Measurements from ENCODE around the gene SPSB1. TPM values are rescaled to one million over a fixed set of nuclear protein-coding genes. Genes with fewer than 3 reads are reported as not detected.
A peak's percentile ranks its signal among the peaks of the same experiment; 100 is the strongest.

SPSB1 gene
- total and polyA plus RNA-seq, 2 experiments from 2014 or later: 13.5 to 22.7 TPM

DNA sequence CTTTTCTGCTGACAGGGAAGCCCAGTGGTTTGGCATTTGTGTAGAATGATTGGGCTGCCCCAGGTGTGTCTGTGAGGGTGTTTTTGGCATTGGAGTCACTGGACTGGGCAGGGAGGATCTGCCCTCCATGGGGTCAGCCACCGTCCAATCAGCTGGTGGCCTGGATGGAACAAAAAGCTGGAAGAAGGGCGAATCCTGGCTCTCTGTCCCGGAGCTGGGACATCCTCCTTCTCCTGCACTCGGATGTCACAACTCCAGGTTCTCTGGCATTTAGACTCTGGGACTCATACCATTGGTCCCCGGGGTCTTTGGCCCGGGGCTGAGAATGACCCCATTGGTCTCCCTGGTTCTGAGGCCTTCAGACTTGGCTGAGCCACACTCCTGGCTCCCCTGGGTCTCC, 11.2 kb downstream of the SPSB1 start:
- peaks cover 4% of the 10 kb centered on the region for H4K20me1 ChIP-seq (ENCODE audit: insufficient read depth)
- TF ChIP-seq EZH2 (IDR thresholded peaks at IDR 0.05; ENCODE audit: insufficient read depth, poor library complexity, severe bottlenecking): no peak
- TF ChIP-seq EZH2phosphoT487 (IDR thresholded peaks at IDR 0.05; ENCODE audit: insufficient read depth, low read depth): no peak
- DNase-seq: no peak
- in situ Hi-C loops (cut with MboI): no loop called here
- H3K9me3 ChIP-seq (ENCODE audit: low read depth): no peaks in the 10 kb centered on the region
- peaks cover 20% of the 10 kb centered on the region for H3F3A ChIP-seq (ENCODE audit: insufficient read depth)
- H3K9ac ChIP-seq: no peak overlapping the region; the same call in 1 of the 2 replicates
- no peaks in the 10 kb centered on the region for H3K36me3 ChIP-seq (ENCODE audit: low read depth)
- no peak overlapping the region for H2AFZ ChIP-seq
- H3K79me2 ChIP-seq (ENCODE audit: insufficient read depth): peaks cover 96% of the 10 kb centered on the region
- H3K4me2 ChIP-seq (ENCODE audit: unreplicated experiment): peak overlapping the region; percentile 74
- H3K4me1 ChIP-seq (ENCODE audit: insufficient read depth): peaks cover 32% of the 10 kb centered on the region
- no peak overlapping the region for H3K4me3 ChIP-seq
- H3K27me3 ChIP-seq (replicated peaks; ENCODE audit: insufficient read depth): no peaks in the 10 kb centered on the region
- no peaks in the 10 kb centered on the region for H3K9me2 ChIP-seq (ENCODE audit: insufficient read depth)
- WGBS, 2 experiments (ENCODE audit: low coverage in 1 of 2, low lambda C conversion rate in 2 of 2, missing lambda C conversion rate in 2 of 2): 90 to 98% methylated on average over 6 of the region's 6 CpGs
- H3K27ac ChIP-seq: no peak overlapping the region

GRCh38 chr1:9305216-9305615, 12.5 kb downstream of the SPSB1 start:
- no peaks in the 10 kb centered on the region for H3K9me2 ChIP-seq (ENCODE audit: insufficient read depth)
- no peak overlapping the region for H3K4me2 ChIP-seq (ENCODE audit: unreplicated experiment)
- no peaks in the 10 kb centered on the region for H3K36me3 ChIP-seq (ENCODE audit: low read depth)
- peaks cover 20% of the 10 kb centered on the region for H3F3A ChIP-seq (ENCODE audit: insufficient read depth)
- H3K79me2 ChIP-seq (ENCODE audit: insufficient read depth): peaks cover 96% of the 10 kb centered on the region
- no peaks in the 10 kb centered on the region for H3K9me3 ChIP-seq (ENCODE audit: low read depth)
- TF ChIP-seq EZH2phosphoT487 (IDR thresholded peaks at IDR 0.05; ENCODE audit: insufficient read depth, low read depth) (no peak), EZH2 (IDR thresholded peaks at IDR 0.05; ENCODE audit: insufficient read depth, poor library complexity, severe bottlenecking) (no peak)
- no peaks in the 10 kb centered on the region for H3K27me3 ChIP-seq (replicated peaks; ENCODE audit: insufficient read depth)
- in situ Hi-C loops (cut with MboI): no loop called here
- no peak overlapping the region for H3K27ac ChIP-seq
- H4K20me1 ChIP-seq (ENCODE audit: insufficient read depth): peaks cover 4% of the 10 kb centered on the region
- H3K9ac ChIP-seq: no peak overlapping the region
- H3K4me3 ChIP-seq: no peak overlapping the region
- peaks cover 26% of the 10 kb centered on the region for H3K4me1 ChIP-seq (ENCODE audit: insufficient read depth)
- DNase-seq: no peak
- H2AFZ ChIP-seq: no peak overlapping the region
- 90 to 92% methylated on average over 14 of the region's 14 CpGs for WGBS, 2 experiments (ENCODE audit: low coverage in 1 of 2, low lambda C conversion rate in 2 of 2, missing lambda C conversion rate in 2 of 2)

DNA sequence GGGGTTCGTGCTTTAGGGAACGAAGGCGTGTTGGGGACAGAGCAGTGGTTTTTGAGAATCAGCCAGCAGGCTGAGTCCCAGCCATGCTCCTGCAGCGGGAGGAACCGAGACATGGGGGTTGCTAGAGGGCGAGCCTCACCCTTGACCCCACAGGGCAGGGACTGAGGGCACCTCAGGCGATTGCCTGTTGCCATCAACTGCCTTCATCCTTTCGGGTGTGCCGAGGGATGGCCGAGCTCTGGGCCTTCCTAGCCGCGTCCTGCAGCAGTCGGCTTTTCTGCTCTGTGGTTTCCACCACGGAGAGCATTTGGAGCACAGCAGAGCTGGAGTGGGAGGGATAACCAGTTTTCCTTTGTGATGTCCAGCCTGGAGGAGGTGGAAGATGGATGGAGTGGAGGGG, 13.3 kb downstream of the SPSB1 start:
- Histone ChIP-seq H4K20me1 (ENCODE audit: insufficient read depth) (peaks cover 4% of the 10 kb centered on the region), H3K27me3 (replicated peaks; ENCODE audit: insufficient read depth) (no peaks in the 10 kb centered on the region), H3K4me1 (ENCODE audit: insufficient read depth) (peaks cover 20% of the 10 kb centered on the region), H3K27ac (no peak overlapping the region), H2AFZ (no peak overlapping the region), H3K4me3 (no peak overlapping the region), H3K9ac (no peak overlapping the region), H3F3A (ENCODE audit: insufficient read depth) (peaks cover 20% of the 10 kb centered on the region), H3K36me3 (ENCODE audit: low read depth) (no peaks in the 10 kb centered on the region), H3K9me2 (ENCODE audit: insufficient read depth) (no peaks in the 10 kb centered on the region), H3K79me2 (ENCODE audit: insufficient read depth) (peaks cover 96% of the 10 kb centered on the region), H3K4me2 (ENCODE audit: unreplicated experiment) (no peak overlapping the region), H3K9me3 (ENCODE audit: low read depth) (no peaks in the 10 kb centered on the region)
- TF ChIP-seq EZH2phosphoT487 (IDR thresholded peaks at IDR 0.05; ENCODE audit: insufficient read depth, low read depth) (no peak), EZH2 (IDR thresholded peaks at IDR 0.05; ENCODE audit: insufficient read depth, poor library complexity, severe bottlenecking) (no peak)
- DNase-seq: no peak
- in situ Hi-C loops (cut with MboI): no loop called here
- WGBS, 2 experiments (ENCODE audit: low coverage in 1 of 2, low lambda C conversion rate in 2 of 2, missing lambda C conversion rate in 2 of 2): 91 to 94% methylated on average over 14 of the region's 14 CpGs

- no peak for TF ChIP-seq EZH2 (IDR thresholded peaks at IDR 0.05; ENCODE audit: insufficient read depth, poor library complexity, severe bottlenecking)
- no peak for TF ChIP-seq EZH2phosphoT487 (IDR thresholded peaks at IDR 0.05; ENCODE audit: insufficient read depth, low read depth)
Observed at GRCh38 chr1:9307303-9307702, 14.6 kb downstream of the SPSB1 start.

More at GRCh38 chr1:9307303-9307702, 14.6 kb downstream of the SPSB1 start:
- in situ Hi-C loops (cut with MboI): no loop called here
- peaks cover 4% of the 10 kb centered on the region for H4K20me1 ChIP-seq (ENCODE audit: insufficient read depth)
- 92 to 97% methylated on average over 10 of the region's 10 CpGs for WGBS, 2 experiments (ENCODE audit: low coverage in 1 of 2, low lambda C conversion rate in 2 of 2, missing lambda C conversion rate in 2 of 2)
- H3K4me2 ChIP-seq (ENCODE audit: unreplicated experiment): no peak overlapping the region
- H3K9me2 ChIP-seq (ENCODE audit: insufficient read depth): no peaks in the 10 kb centered on the region
- H3K9ac ChIP-seq: no peak overlapping the region
- H3K36me3 ChIP-seq (ENCODE audit: low read depth): no peaks in the 10 kb centered on the region
- DNase-seq: no peak
- H3K4me1 ChIP-seq (ENCODE audit: insufficient read depth): peaks cover 16% of the 10 kb centered on the region
- no peaks in the 10 kb centered on the region for H3K27me3 ChIP-seq (replicated peaks; ENCODE audit: insufficient read depth)
- H3K4me3 ChIP-seq: no peak overlapping the region
- no peak overlapping the region for H3K27ac ChIP-seq
- H3F3A ChIP-seq (ENCODE audit: insufficient read depth): peaks cover 15% of the 10 kb centered on the region
- H3K9me3 ChIP-seq (ENCODE audit: low read depth): no peaks in the 10 kb centered on the region
- H3K79me2 ChIP-seq (ENCODE audit: insufficient read depth): peaks cover 96% of the 10 kb centered on the region
- H2AFZ ChIP-seq: no peak overlapping the region
